ENCODE results near the gene ST3GAL4. TPM values are rescaled to one million over a fixed set of nuclear protein-coding genes. Genes with fewer than 3 reads are reported as not detected.

Gene ST3GAL4
- total and polyA plus RNA-seq, 2 experiments from 2014 or later, result 19.1 to 25.6 TPM

DNA sequence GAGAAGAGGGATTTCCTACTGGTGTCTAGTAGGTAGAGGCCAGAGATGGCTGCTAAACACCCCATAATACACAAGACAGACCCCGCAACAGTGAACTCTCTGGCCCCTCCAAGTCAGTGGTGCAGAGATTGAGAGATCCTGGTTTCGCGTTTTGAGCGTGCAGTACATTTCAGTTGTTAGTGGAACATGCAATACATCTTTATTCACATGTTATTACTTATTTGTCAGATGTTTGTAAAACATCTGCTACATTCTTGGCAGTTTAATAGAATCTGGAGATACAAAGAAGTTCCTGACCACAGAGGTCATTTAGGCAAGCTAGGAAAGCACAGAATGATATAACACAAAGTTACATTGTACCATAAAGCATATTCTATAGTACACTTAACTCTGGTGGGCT is 41.5 kb downstream of the ST3GAL4 start:
- no peaks in the 10 kb centered on the region for H3K27me3 ChIP-seq

DNA sequence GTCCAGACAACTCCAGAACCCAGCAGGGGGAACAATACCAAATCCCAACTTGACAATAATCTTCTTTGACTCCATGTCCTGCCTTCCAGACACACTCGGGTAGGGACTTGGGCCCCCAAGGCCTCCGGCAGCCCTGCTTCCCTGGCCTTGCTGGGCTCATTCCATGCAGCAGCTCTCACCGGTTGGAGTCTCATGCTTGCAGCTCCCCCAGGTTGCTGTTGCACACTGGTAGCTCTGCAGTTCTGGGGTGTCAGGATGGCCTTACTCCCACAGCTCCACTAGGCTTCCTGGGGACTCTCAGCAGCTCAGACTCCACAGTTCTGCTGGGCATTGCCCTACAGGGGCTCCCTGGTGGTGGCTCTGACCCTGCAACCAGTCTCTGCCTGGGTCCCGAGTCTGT is 42.8 kb downstream of the ST3GAL4 start:
- TF ChIP-seq, protein P1, sequence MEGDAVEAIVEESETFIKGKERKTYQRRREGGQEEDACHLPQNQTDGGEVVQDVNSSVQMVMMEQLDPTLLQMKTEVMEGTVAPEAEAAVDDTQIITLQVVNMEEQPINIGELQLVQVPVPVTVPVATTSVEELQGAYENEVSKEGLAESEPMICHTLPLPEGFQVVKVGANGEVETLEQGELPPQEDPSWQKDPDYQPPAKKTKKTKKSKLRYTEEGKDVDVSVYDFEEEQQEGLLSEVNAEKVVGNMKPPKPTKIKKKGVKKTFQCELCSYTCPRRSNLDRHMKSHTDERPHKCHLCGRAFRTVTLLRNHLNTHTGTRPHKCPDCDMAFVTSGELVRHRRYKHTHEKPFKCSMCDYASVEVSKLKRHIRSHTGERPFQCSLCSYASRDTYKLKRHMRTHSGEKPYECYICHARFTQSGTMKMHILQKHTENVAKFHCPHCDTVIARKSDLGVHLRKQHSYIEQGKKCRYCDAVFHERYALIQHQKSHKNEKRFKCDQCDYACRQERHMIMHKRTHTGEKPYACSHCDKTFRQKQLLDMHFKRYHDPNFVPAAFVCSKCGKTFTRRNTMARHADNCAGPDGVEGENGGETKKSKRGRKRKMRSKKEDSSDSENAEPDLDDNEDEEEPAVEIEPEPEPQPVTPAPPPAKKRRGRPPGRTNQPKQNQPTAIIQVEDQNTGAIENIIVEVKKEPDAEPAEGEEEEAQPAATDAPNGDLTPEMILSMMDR (IDR thresholded peaks at IDR 0.05; ENCODE audit: low read depth, low read length), result no peak
- Histone ChIP-seq H3K36me3 (no peaks in the 10 kb centered on the region), H3K27me3 (no peaks in the 10 kb centered on the region), H3K4me3 (no peak overlapping the region), H3K9me3 (ENCODE audit: low read depth) (no peaks in the 10 kb centered on the region), H3K27ac (no peak overlapping the region), H3K4me1 (ENCODE audit: low read depth) (peaks cover 6% of the 10 kb centered on the region)
- no peak for DNase-seq (ENCODE audit: low read depth in 1 of 2, low spot score in 1 of 2)

More for the DNA sequence above, 41.5 kb downstream of the ST3GAL4 start:
- Histone ChIP-seq H3K4me1 (ENCODE audit: low read depth) (peaks cover 18% of the 10 kb centered on the region), H3K27ac (no peak overlapping the region), H3K4me3 (no peak overlapping the region), H3K36me3 (no peaks in the 10 kb centered on the region), H3K9me3 (ENCODE audit: low read depth) (no peaks in the 10 kb centered on the region)
- TF ChIP-seq, protein P1 (IDR thresholded peaks at IDR 0.05; ENCODE audit: low read depth, low read length), result no peak
- no peak for DNase-seq (ENCODE audit: low read depth in 1 of 2, low spot score in 1 of 2)

DNA sequence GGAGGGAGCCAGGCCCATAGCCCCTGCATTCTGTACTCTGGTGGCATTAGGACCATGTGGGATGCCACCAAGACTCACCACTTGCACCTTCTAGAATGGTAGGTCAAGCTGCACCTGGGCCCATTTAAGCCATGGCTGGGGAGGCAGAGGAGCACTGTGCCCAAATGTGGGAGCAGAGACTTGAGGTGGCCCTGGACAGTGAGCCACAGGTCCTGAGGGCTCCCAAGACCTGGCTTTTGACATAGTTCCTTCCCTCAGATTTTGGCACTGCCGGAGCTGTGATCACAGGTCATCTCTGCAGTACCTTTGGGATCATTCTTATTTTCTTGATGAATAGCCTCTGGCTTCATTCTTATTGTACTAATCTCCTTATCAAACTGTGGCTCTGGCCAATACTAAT is 43.2 kb downstream of the ST3GAL4 start:
- H3K36me3 ChIP-seq, result no peaks in the 10 kb centered on the region
- H3K4me1 ChIP-seq (ENCODE audit: low read depth), result peaks cover 2% of the 10 kb centered on the region
- TF ChIP-seq, protein P1 (IDR thresholded peaks at IDR 0.05; ENCODE audit: low read depth, low read length), result no peak
- H3K4me3 ChIP-seq, result no peak overlapping the region
- no peaks in the 10 kb centered on the region for H3K27me3 ChIP-seq
- no peaks in the 10 kb centered on the region for H3K9me3 ChIP-seq (ENCODE audit: low read depth)
- H3K27ac ChIP-seq, result no peak overlapping the region
- no peak for DNase-seq (ENCODE audit: low read depth in 1 of 2, low spot score in 1 of 2)

DNA sequence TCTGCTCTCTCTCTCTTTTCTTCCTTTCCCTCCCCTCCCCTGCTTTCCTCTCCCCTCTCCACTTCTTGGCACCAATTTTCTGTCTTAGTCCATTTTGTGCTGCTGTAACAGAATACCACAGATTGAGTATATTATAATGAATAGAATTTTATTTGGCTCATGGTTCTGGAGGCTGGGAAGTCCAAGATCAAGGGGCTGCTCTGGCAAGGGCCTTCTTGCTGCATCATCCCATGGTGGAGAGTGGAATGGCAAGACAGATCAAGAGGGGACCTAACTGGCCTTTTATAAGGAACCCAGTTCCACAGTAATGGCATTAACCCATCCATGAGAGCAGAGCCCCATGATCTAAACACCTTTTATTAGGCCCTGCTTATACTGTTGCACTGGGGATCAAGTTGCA is 44.5 kb downstream of the ST3GAL4 start:
- no peaks in the 10 kb centered on the region for H3K27me3 ChIP-seq
- no peak for DNase-seq (ENCODE audit: low read depth in 1 of 2, low spot score in 1 of 2)

DNA sequence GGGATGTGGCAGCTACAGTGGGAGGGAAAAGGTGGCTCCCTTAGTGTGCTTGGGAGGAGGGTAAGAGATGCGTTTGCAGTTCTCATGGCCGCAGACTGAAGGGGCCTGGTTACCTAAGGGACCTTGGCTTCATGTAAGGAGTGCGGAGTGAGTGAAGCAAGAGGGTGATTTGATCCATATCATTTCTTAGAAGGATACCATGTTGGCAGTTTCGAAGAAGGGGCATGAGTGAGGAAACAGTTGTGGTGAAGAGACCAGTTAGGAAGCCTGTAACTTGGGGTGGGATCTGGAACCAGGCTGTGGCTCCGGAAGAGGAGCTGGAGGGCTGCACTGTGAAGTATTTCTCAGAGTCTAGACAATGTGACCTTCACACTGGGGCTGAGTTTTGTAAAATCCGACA is 45.0 kb downstream of the ST3GAL4 start:
- peaks cover 6% of the 10 kb centered on the region for H3K4me1 ChIP-seq (ENCODE audit: low read depth)
- H3K4me3 ChIP-seq, result no peak overlapping the region
- H3K27me3 ChIP-seq, result no peaks in the 10 kb centered on the region
- no peaks in the 10 kb centered on the region for H3K36me3 ChIP-seq
- DNase-seq (ENCODE audit: low read depth in 1 of 2, low spot score in 1 of 2), result no peak
- H3K27ac ChIP-seq, result no peak overlapping the region
- no peaks in the 10 kb centered on the region for H3K9me3 ChIP-seq (ENCODE audit: low read depth)
- TF ChIP-seq, protein P1 (IDR thresholded peaks at IDR 0.05; ENCODE audit: low read depth, low read length), result no peak

More for the DNA sequence above, 44.5 kb downstream of the ST3GAL4 start:
- TF ChIP-seq, protein P1 (IDR thresholded peaks at IDR 0.05; ENCODE audit: low read depth, low read length), result no peak
- H3K9me3 ChIP-seq (ENCODE audit: low read depth), result no peaks in the 10 kb centered on the region
- H3K27ac ChIP-seq, result no peak overlapping the region
- no peak overlapping the region for H3K4me3 ChIP-seq
- peaks cover 6% of the 10 kb centered on the region for H3K4me1 ChIP-seq (ENCODE audit: low read depth)
- H3K36me3 ChIP-seq, result no peaks in the 10 kb centered on the region

Data from cardiac muscle cell (in vitro differentiated cells and primary cell).